GM23338 (cell line): ENCODE measurements around the gene CEP131. TPM values are rescaled to one million over a fixed set of nuclear protein-coding genes. Genes with fewer than 3 reads are reported as not detected.

ENCODE experiments used
- ATAC-seq: fragments of 200-7000 bp; cut with Tn5 transposase; 3 replicates; pipeline ENCODE4 v1.9.1; 2020
- DNase-seq: peaks from one replicate; pipeline ENCODE4 v3.0.0-alpha.2; 2015; ENCODE audit warnings: low spot score
- H2AFZ ChIP-seq: fragments of 200-600 bp; sonication (generic); 2 replicates; pipeline ENCODE4 v1.8.0; 2016; ENCODE audit warnings: antibody characterized with exemption, mild to moderate bottlenecking, moderate library complexity
- H3F3A ChIP-seq: fragments of 200-600 bp; sonication (generic); replicated peaks from 2 replicates; pipeline ENCODE4 v1.8.0; 2017; ENCODE audit warnings: antibody characterized with exemption, mixed run types, low read depth
- H3K27ac ChIP-seq: fragments of 200-600 bp; sonication (generic); 2 replicates; pipeline ENCODE4 v1.6.1; 2016; ENCODE audit warnings: low read depth
- H3K27me3 ChIP-seq: fragments of 200-600 bp; sonication (generic); 2 replicates; pipeline ENCODE4 v1.8.0; 2016; ENCODE audit warnings: mild to moderate bottlenecking, mixed run types, moderate library complexity; ENCODE audit not compliant: insufficient read depth
- H3K36me3 ChIP-seq: fragments of 200-600 bp; sonication (generic); 2 replicates; pipeline ENCODE4 v1.8.0; 2016; ENCODE audit warnings: mild to moderate bottlenecking; ENCODE audit not compliant: insufficient read depth
- H3K4me1 ChIP-seq: fragments of 200-600 bp; sonication (generic); 2 replicates; pipeline ENCODE4 v1.8.0; 2016; ENCODE audit warnings: mild to moderate bottlenecking, moderate library complexity; ENCODE audit not compliant: insufficient read depth
- H3K4me2 ChIP-seq: fragments of 200-600 bp; sonication (generic); 2 replicates; pipeline ENCODE4 v1.7.1; 2017; ENCODE audit warnings: mixed run types
- H3K4me3 ChIP-seq: fragments of 200-600 bp; sonication (generic); 2 replicates; pipeline ENCODE4 v1.6.1; 2016; ENCODE audit warnings: mixed run types
- H3K79me2 ChIP-seq: fragments of 200-600 bp; sonication (generic); replicated peaks from 2 replicates; pipeline ENCODE4 v1.8.0; 2017; ENCODE audit warnings: mild to moderate bottlenecking; ENCODE audit not compliant: insufficient read depth
- H3K9me2 ChIP-seq: fragments of 200-600 bp; sonication (generic); 2 replicates; pipeline ENCODE4 v1.8.0; 2017; ENCODE audit not compliant: insufficient read depth
- H4K20me1 ChIP-seq: fragments of 200-600 bp; sonication (generic); replicated peaks from 2 replicates; pipeline ENCODE4 v1.8.0; 2017; ENCODE audit warnings: mild to moderate bottlenecking; ENCODE audit not compliant: insufficient read depth
- H3K27ac Mint-ChIP-seq: 2 replicates; pipeline ENCODE4 v1.8.0; 2020; ENCODE audit warnings: inconsistent platforms, mild to moderate bottlenecking, moderate library complexity, mixed read lengths
- H3K27me3 Mint-ChIP-seq: 3 replicates; pipeline ENCODE4 v1.8.0; 2022; ENCODE audit warnings: low read depth, mild to moderate bottlenecking, moderate library complexity, mixed read lengths, inconsistent platforms; ENCODE audit not compliant: insufficient read depth, poor library complexity
- H3K36me3 Mint-ChIP-seq: 3 replicates; pipeline ENCODE4 v1.8.0; 2021; ENCODE audit warnings: low read depth, mild to moderate bottlenecking, inconsistent platforms, moderate library complexity, mixed read lengths
- H3K4me1 Mint-ChIP-seq: 3 replicates; pipeline ENCODE4 v1.8.0; 2020; ENCODE audit warnings: mild to moderate bottlenecking, inconsistent platforms, mixed read lengths
- H3K4me3 Mint-ChIP-seq: 3 replicates; pipeline ENCODE4 v1.8.0; 2021; ENCODE audit warnings: moderate library complexity, mild to moderate bottlenecking, inconsistent platforms, mixed read lengths
- H3K9me3 Mint-ChIP-seq: 3 replicates; pipeline ENCODE4 v1.8.0; 2020; ENCODE audit warnings: moderate library complexity, mild to moderate bottlenecking, inconsistent platforms, mixed read lengths
- CREB1 ChIP-seq: fragments of 250-450 bp; sonication (Bioruptor Pico); IDR thresholded peaks from 2 replicates; pipeline ENCODE4 v1.5.0; 2020; ENCODE audit warnings: low read depth, mild to moderate bottlenecking, moderate library complexity
- ETS1 ChIP-seq: IDR thresholded peaks from 2 replicates; pipeline ENCODE4 v1.6.1; 2016; ENCODE audit warnings: antibody characterized with exemption
- EZH2 ChIP-seq: fragments of 200-600 bp; sonication (generic); IDR thresholded peaks from one replicate; pipeline ENCODE4 v1.8.0; 2017; ENCODE audit warnings: antibody characterized with exemption, mild to moderate bottlenecking, low read depth; ENCODE audit not compliant: unreplicated experiment
- EZH2phosphoT487 ChIP-seq: fragments of 200-600 bp; sonication (generic); IDR thresholded peaks from one replicate; pipeline ENCODE4 v1.8.1; 2018; ENCODE audit warnings: antibody characterized with exemption; ENCODE audit not compliant: unreplicated experiment
- NANOG ChIP-seq: IDR thresholded peaks from 2 replicates; pipeline ENCODE4 v1.6.1; 2016; ENCODE audit warnings: antibody characterized with exemption, borderline replicate concordance
- REST ChIP-seq: IDR thresholded peaks from one replicate; pipeline ENCODE4 v1.6.1; 2018; ENCODE audit warnings: antibody characterized with exemption; ENCODE audit not compliant: unreplicated experiment
- STAT1 ChIP-seq: IDR thresholded peaks from one replicate; pipeline ENCODE4 v1.6.1; 2016; ENCODE audit warnings: antibody characterized with exemption; ENCODE audit not compliant: unreplicated experiment
- ZNF114 ChIP-seq: fragments of 250-450 bp; sonication (Bioruptor Pico); IDR thresholded peaks from 2 replicates; pipeline ENCODE4 v1.5.0; 2020; ENCODE audit warnings: mild to moderate bottlenecking, moderate library complexity
- ZNF331 ChIP-seq: fragments of 250-450 bp; sonication (Bioruptor Pico); IDR thresholded peaks from 2 replicates; pipeline ENCODE4 v1.5.0; 2020; ENCODE audit warnings: low read depth, mild to moderate bottlenecking, moderate library complexity
- polyA plus RNA-seq: library from polyadenylated mRNA; unstranded; fragments of >200 nt; fragmentation: Nextera tagmentation; extraction: Ambion mirVana; gene quantifications from 2 replicates; pipeline ENCODE4 v1.2.1, GENCODE V29; 2016
- total RNA-seq: library from RNA; depleted of rRNA; stranded (reverse); fragments of >200 nt; shearing (Covaris generic); gene quantifications from 2 replicates; pipeline ENCODE4 v1.2.3, GENCODE V29; 2014
- TF ChIP-seq, protein P1 (sequence below), 2 experiments: fragments of 200-600 bp in 1 of 2; sonication (generic) in 1 of 2; conservative IDR thresholded peaks; 2 replicates each; pipeline versions ENCODE4 v1.5.1 to v1.6.1; 2016 to 2017; ENCODE audit warnings: antibody characterized with exemption in 2 of 2, low read depth in 2 of 2, mild to moderate bottlenecking in 2 of 2, moderate library complexity in 1 of 2

The CEP131 gene
- total and polyA plus RNA-seq, 2 experiments from 2014 or later = 26.8 to 35.5 TPM

GRCh38 chr17:81163703-81164370 is 58.9 kb downstream of the CEP131 start:
- H3K79me2 ChIP-seq = no peaks in the 10 kb centered on the region
- Mint-ChIP-seq H3K27me3 (peaks cover 6% of the 10 kb centered on the region), H3K36me3 (no peaks in the 10 kb centered on the region), H3K9me3 (no peaks in the 10 kb centered on the region), H3K4me3 (no peak overlapping the region), H3K27ac (no peak overlapping the region; the same call in 1 of the 2 replicates), H3K4me1 (peaks cover 2% of the 10 kb centered on the region; the same call in 1 of the 3 replicates)
- no peaks in the 10 kb centered on the region for H3K27me3 ChIP-seq
- H3K36me3 ChIP-seq = no peaks in the 10 kb centered on the region
- no peak for DNase-seq
- no peaks in the 10 kb centered on the region for H4K20me1 ChIP-seq
- TF ChIP-seq EZH2phosphoT487 (no peak), ZNF331 (no peak), ETS1 (no peak), NANOG (no peak), STAT1 (no peak), REST (no peak), CREB1 (no peak), EZH2 (no peak), ZNF114 (CRISPR knock-in tag) (no peak)
- TF ChIP-seq, protein P1, sequence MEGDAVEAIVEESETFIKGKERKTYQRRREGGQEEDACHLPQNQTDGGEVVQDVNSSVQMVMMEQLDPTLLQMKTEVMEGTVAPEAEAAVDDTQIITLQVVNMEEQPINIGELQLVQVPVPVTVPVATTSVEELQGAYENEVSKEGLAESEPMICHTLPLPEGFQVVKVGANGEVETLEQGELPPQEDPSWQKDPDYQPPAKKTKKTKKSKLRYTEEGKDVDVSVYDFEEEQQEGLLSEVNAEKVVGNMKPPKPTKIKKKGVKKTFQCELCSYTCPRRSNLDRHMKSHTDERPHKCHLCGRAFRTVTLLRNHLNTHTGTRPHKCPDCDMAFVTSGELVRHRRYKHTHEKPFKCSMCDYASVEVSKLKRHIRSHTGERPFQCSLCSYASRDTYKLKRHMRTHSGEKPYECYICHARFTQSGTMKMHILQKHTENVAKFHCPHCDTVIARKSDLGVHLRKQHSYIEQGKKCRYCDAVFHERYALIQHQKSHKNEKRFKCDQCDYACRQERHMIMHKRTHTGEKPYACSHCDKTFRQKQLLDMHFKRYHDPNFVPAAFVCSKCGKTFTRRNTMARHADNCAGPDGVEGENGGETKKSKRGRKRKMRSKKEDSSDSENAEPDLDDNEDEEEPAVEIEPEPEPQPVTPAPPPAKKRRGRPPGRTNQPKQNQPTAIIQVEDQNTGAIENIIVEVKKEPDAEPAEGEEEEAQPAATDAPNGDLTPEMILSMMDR (conservative IDR thresholded peaks at IDR 0.05; ENCODE audit: low read depth in 2 of 2) = no peak
- no peaks in the 10 kb centered on the region for H3K4me1 ChIP-seq
- no peaks in the 10 kb centered on the region for H3K9me2 ChIP-seq
- no peak overlapping the region for H2AFZ ChIP-seq
- H3K27ac ChIP-seq = no peak overlapping the region
- no peaks in the 10 kb centered on the region for H3F3A ChIP-seq
- ATAC-seq = no peak
- no peak overlapping the region for H3K4me3 ChIP-seq
- no peak overlapping the region for H3K4me2 ChIP-seq
